NCI-H2029 (cell line): ENCODE measurements around the gene INAVA.

Source experiments
- DNase-seq: peaks from one replicate; lab custom pipeline; 2025; lab: John Stamatoyannopoulos, UW

INAVA gene, protein sequence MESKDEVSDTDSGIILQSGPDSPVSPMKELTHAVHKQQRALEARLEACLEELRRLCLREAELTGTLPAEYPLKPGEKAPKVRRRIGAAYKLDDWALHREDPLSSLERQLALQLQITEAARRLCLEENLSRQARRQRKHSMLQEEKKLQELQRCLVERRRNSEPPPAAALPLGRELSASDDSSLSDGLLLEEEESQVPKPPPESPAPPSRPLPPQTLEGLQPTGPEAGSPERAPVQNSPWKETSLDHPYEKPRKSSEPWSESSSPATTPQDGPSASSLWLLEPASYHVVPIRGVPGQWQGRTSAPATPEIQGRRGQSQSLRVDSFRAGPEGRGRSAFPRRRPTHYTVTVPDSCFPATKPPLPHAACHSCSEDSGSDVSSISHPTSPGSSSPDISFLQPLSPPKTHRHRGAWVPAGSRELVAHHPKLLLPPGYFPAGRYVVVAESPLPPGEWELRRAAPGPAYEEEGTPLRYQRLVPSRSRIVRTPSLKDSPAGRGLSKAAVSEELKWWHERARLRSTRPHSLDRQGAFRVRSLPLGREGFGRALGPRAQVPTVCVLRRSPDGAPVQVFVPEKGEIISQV

GRCh38 chr1:200894712-200895442 lies at the start of gene INAVA:
TSS of gene INAVA (plus strand) at chr1:200894900. CDS start at chr1:200898401, 3,501 bp downstream.
- DNase-seq, result no peak

DNA sequence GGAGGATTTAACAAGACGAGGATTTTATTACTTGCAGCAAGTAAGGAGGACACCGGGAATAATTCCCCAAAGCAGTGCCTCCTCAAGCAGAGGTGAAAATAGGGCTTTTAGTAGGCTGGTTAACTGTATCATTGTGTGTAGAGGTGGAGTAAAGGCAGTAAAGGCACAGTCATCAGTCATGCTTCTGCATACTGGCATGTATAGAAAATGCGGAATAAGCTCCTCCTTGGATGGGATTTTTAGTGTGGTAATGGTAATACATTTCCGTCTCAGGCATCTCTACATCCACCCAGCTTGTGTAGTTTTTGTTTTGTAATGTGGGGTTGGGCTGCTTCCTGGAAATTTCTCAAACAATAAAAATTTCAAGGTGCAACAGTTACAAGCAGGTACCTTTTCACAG lies 49.3 kb upstream of the INAVA start:
- no peak for DNase-seq

GRCh38 chr1:200846398-200846797 lies 48.3 kb upstream of the INAVA start:
- no peak for DNase-seq

DNA sequence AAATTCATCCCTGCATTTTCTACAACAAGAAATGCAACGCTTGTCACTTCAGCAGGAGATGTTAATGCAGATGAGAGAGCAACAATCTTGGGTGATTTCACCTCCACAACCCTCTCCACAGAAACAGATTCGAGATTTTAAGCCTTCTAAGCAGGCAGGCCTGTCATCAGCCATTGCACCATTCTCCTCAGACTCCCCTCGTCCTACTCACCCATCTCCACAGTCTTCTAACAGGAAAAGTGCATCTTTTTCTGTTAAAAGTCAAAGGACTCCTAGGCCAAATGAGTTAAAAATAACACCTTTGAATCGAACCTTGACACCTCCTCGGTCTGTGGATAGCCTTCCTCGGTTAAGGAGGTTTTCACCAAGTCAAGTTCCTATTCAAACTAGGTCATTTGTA lies 45.3 kb upstream of the INAVA start:
- DNase-seq, result no peak

- no peak for DNase-seq
These were observed 44.1 kb upstream of the INAVA start for GRCh38 chr1:200850554-200850953.

GRCh38 chr1:200856716-200857357 lies 37.9 kb upstream of the INAVA start:
- DNase-seq, result no peak

- no peak for DNase-seq
These were observed 36.9 kb upstream of the INAVA start for GRCh38 chr1:200857804-200858203.

- DNase-seq, result no peak
These were observed 32.6 kb upstream of the INAVA start for GRCh38 chr1:200861937-200862647.

DNA sequence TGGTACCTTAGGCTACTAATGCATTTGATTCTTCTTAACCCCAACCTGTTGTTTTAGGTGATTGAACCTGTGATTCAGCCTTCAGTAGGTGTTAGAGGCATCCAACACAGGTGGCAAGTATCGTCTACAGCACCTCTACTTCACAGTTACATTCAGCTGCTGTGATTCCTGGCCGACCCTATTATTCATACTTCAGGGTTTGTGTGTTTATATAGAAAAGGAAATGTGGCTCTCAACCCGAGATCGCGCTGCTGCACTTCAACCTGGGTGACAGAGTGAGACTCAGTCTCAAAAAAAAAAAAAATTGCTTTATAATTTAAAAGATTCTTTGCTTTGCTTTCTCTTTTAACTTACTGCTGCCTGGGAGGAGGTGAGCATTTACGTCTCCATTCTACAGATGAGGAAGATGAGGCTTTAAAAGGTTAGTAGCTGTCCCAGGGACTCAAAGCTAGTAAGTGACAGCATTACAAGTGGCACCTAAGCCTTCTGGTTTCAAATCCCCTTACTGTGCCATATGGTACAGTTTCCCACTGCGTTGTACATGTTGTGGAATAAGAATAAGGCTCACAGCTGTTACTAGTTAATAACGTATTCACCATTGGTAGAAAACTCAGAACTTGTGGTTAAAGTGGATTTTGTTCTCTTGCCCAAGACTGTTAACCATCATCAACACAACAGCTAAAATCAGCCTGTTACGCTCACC lies 31.8 kb upstream of the INAVA start:
- DNase-seq, result no peak

DNA sequence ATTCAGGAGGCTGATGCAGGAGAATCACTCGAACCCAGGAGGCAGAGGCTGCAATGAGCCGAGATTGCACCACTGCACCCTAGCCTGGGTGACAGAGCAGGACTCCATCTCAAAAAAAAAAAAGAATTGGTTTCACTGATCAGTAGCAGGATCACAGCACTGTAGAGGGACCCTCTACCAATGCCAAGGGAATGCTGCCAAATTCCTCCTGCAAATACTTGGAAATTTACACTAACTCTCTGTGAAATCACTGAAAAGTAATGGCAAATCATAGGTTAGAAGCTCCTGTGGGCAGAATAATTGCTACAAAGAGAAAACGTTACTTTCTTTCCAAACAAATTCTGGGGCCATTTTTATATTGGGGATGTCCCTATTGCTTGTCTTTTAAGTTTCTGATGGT lies 28.6 kb upstream of the INAVA start:
- no peak for DNase-seq

GRCh38 chr1:200866521-200866920 lies 28.2 kb upstream of the INAVA start:
- no peak for DNase-seq

GRCh38 chr1:200867018-200867811 lies 27.5 kb upstream of the INAVA start:
- DNase-seq, result no peak

DNA sequence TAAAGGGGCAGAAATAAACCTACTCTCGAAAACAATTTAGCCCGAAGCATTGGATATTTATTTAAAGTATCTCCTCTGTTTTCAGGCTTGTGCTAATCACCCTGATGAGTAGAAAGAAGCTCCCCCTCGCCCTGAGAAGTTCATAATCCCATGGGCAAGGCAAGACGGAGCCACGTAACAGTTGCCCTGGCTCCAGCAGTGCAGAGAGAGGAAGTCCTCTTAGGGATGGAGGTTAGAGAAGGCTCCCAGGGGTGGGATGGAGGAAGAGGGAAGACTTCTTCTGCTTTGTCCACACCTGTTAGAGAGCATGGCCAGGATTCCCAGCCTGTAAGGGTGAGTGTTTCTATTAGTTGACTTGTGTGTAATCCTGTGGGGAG lies 25.3 kb upstream of the INAVA start:
- DNase-seq, result no peak

GRCh38 chr1:200869753-200870391 lies 24.8 kb upstream of the INAVA start:
- no peak for DNase-seq

- no peak for DNase-seq
These were observed 22.1 kb upstream of the INAVA start, which contains the start of gene GPR25 for GRCh38 chr1:200872446-200873115. TSS of gene GPR25 (plus strand) at chr1:200872981. CDS start at chr1:200873038, 57 bp downstream.

GRCh38 chr1:200873116-200873670 lies 21.5 kb upstream of the INAVA start:
- no peak for DNase-seq

- no peak for DNase-seq
These were observed 20.9 kb upstream of the INAVA start for GRCh38 chr1:200873671-200874397.

- DNase-seq, result no peak
These were observed 20.0 kb upstream of the INAVA start for GRCh38 chr1:200874694-200875093.
